Lung (tissue), 12 donors: ENCODE measurements around the gene GPR61. TPM values are rescaled to one million over a fixed set of nuclear protein-coding genes. Genes with fewer than 3 reads are reported as not detected.

Experiments
- ATAC-seq: fragments of 200-7000 bp; cut with Tn5 transposase; one replicate; pipeline ENCODE4 v1.9.1; 2020; ENCODE audit warnings: moderate number of reproducible peaks; ENCODE audit not compliant: insufficient read depth, low FRiP score
- DNase-seq, 3 donors: peaks; one replicate each; pipeline ENCODE4 v3.0.0-alpha.2; 2013 to 2017
- H3K27ac ChIP-seq, 2 donors: one replicate each; pipeline ENCODE4 v1.5.1; 2013; ENCODE audit warnings: mild to moderate bottlenecking in 2 of 2, moderate library complexity in 2 of 2, control low read depth in 1 of 2, inconsistent platforms in 1 of 2, low read depth in 1 of 2, low read length in 1 of 2
- H3K27me3 ChIP-seq, 3 donors: one replicate each; pipeline ENCODE4 v1.5.1; 2013; ENCODE audit warnings: low read length in 2 of 3; ENCODE audit not compliant: control insufficient read depth in 3 of 3, insufficient read depth in 3 of 3
- H3K36me3 ChIP-seq, 4 donors: one replicate each; pipeline ENCODE4 v1.5.1; 2013; ENCODE audit warnings: low read length in 4 of 4, mild to moderate bottlenecking in 1 of 4, moderate library complexity in 1 of 4; ENCODE audit not compliant: control insufficient read depth in 4 of 4, insufficient read depth in 4 of 4
- H3K4me1 ChIP-seq, 5 donors: one replicate each; pipeline ENCODE4 v1.5.1; 2013; ENCODE audit warnings: low read length in 5 of 5, mild to moderate bottlenecking in 2 of 5, moderate library complexity in 1 of 5; ENCODE audit not compliant: control insufficient read depth in 5 of 5, insufficient read depth in 5 of 5
- H3K4me3 ChIP-seq: one replicate; pipeline ENCODE4 v1.5.1; 2013; ENCODE audit warnings: mild to moderate bottlenecking, control low read depth, moderate library complexity
- H3K9ac ChIP-seq, 2 donors: one replicate each; pipeline ENCODE4 v1.5.1; 2013; ENCODE audit warnings: low read length in 2 of 2, control low read depth in 1 of 2; ENCODE audit not compliant: insufficient read depth in 1 of 2
- H3K9me3 ChIP-seq, 4 donors: one replicate each; pipeline ENCODE4 v1.5.1; 2013; ENCODE audit warnings: low read length in 3 of 4, mild to moderate bottlenecking in 1 of 4, moderate library complexity in 1 of 4; ENCODE audit not compliant: control insufficient read depth in 4 of 4, insufficient read depth in 3 of 4
- CTCF ChIP-seq: IDR thresholded peaks from 2 replicates; pipeline ENCODE4 v1.5.1; 2012; ENCODE audit warnings: mild to moderate bottlenecking; ENCODE audit errors: control extremely low read depth, extremely low read depth
- WGBS, 2 donors: extraction: QIAGEN DNeasy Blood & Tissue Kit; methylation state at CpG; one replicate each; pipeline ENCODE4 v1.1.7; 2013; 5-methylcytosine and 5-hydroxymethylcytosine counted together
- polyA plus RNA-seq, 2 donors: library from polyadenylated mRNA; stranded (reverse); fragments of 200-250 nt; gene quantifications; one replicate each; pipeline ENCODE4 v1.2.1, GENCODE V29; 2013
- total RNA-seq, 2 donors: library from RNA; depleted of rRNA in 1 of 2; stranded (reverse); fragments of >200 nt in 1 of 2; gene quantifications; one replicate each; pipeline ENCODE4 v1.2.1, GENCODE V29; 2014 to 2021
- donor health status: control.
- donor health status: control.
- donor health status: Bipolar disorder and iron deficiency.
- donor health status: healthy.
- donor health status: DM: yes; HTN: yes; CAD: no.

The GPR61 gene
- total and polyA plus RNA-seq, 4 donors = not detected

- DNase-seq = no peak
- WGBS, 2 donors = 90 to 94% methylated on average over 9 of the region's 9 CpGs
- H3K9ac ChIP-seq = no peak overlapping the region
Measured at GRCh38 chr1:109538827-109539555, 681 bp upstream of the GPR61 start.

GRCh38 chr1:109541102-109541501 is 1.4 kb downstream of the GPR61 start:
- no peak for ATAC-seq
- H3K9me3 ChIP-seq = no peaks in the 10 kb centered on the region
- no peaks in the 10 kb centered on the region for H3K36me3 ChIP-seq
- TF ChIP-seq CTCF = no peak
- H3K9ac ChIP-seq = no peak overlapping the region
- H3K27ac ChIP-seq = no peak overlapping the region
- DNase-seq = no peak
- WGBS, 2 donors = 88 to 94% methylated on average over 3 of the region's 3 CpGs
- H3K4me1 ChIP-seq = no peaks in the 10 kb centered on the region
- H3K4me3 ChIP-seq = no peak overlapping the region
- H3K27me3 ChIP-seq = peaks cover 0 to 3% (median 0%) of the 10 kb centered on the region in 3 donors

More at GRCh38 chr1:109538827-109539555, 681 bp upstream of the GPR61 start:
- ATAC-seq = no peak
- TF ChIP-seq CTCF = no peak
- Histone ChIP-seq H3K36me3 (no peaks in the 10 kb centered on the region), H3K27me3 (peaks cover 0 to 3% (median 0%) of the 10 kb centered on the region in 3 donors), H3K4me1 (no peaks in the 10 kb centered on the region), H3K4me3 (no peak overlapping the region), H3K9me3 (no peaks in the 10 kb centered on the region), H3K27ac (no peak overlapping the region)

GRCh38 chr1:109542657-109543056 is 3.0 kb downstream of the GPR61 start:
- Histone ChIP-seq H3K36me3 (no peaks in the 10 kb centered on the region), H3K4me1 (peaks cover 0 to 13% (median 10%) of the 10 kb centered on the region in 5 donors), H3K9ac (no peak overlapping the region), H3K9me3 (no peaks in the 10 kb centered on the region), H3K27ac (no peak overlapping the region), H3K4me3 (no peak overlapping the region), H3K27me3 (peaks cover 0 to 3% (median 0%) of the 10 kb centered on the region in 3 donors)
- no peak for TF ChIP-seq CTCF
- DNase-seq = no peak
- ATAC-seq = no peak
- WGBS, 2 donors = 88% methylated on average over 10 of the region's 10 CpGs
